GM19043 (cell line): ENCODE measurements around the gene CACNA2D1.
"Not testable (repeated sequence)": the region's sequence is repeated elsewhere in the genome, so short reads cannot be mapped to it uniquely, and the experiment has no call there.

Source experiments
- ATAC-seq: cut with Tn5 transposase; IDR thresholded peaks from one replicate; pipeline ENCODE4 v1.9.1; 2021; ENCODE audit warnings: low read depth; ENCODE audit not compliant: unreplicated experiment

Gene CACNA2D1

GRCh38 chr7:82435769-82436168 is 7.8 kb downstream of the CACNA2D1 start:
- no peak for ATAC-seq

GRCh38 chr7:82434275-82435022 is 9.1 kb downstream of the CACNA2D1 start:
- ATAC-seq = no peak

- no peak for ATAC-seq
Observed at GRCh38 chr7:82433507-82433906, 10.1 kb downstream of the CACNA2D1 start.

- not testable (repeated sequence) for ATAC-seq
Observed at GRCh38 chr7:82432743-82433142, 10.8 kb downstream of the CACNA2D1 start.

GRCh38 chr7:82430500-82431465 is 12.8 kb downstream of the CACNA2D1 start:
- no peak for ATAC-seq

GRCh38 chr7:82429408-82429807 is 14.2 kb downstream of the CACNA2D1 start:
- no peak for ATAC-seq

- ATAC-seq = no peak
Observed at GRCh38 chr7:82428186-82428961, 15.2 kb downstream of the CACNA2D1 start.

GRCh38 chr7:82423446-82423845 is 20.1 kb downstream of the CACNA2D1 start:
- ATAC-seq = no peak

- ATAC-seq = no peak
Observed at GRCh38 chr7:82419200-82419599, 24.4 kb downstream of the CACNA2D1 start.

GRCh38 chr7:82417898-82418297 is 25.7 kb downstream of the CACNA2D1 start:
- ATAC-seq = no peak

- ATAC-seq = no peak
Observed at GRCh38 chr7:82416402-82416801, 27.2 kb downstream of the CACNA2D1 start.

GRCh38 chr7:82414389-82414788 is 29.2 kb downstream of the CACNA2D1 start:
- no peak for ATAC-seq

GRCh38 chr7:82413237-82413636 is 30.3 kb downstream of the CACNA2D1 start:
- no peak for ATAC-seq

GRCh38 chr7:82411732-82412131 is 31.8 kb downstream of the CACNA2D1 start:
- no peak for ATAC-seq

GRCh38 chr7:82410461-82410860 is 33.1 kb downstream of the CACNA2D1 start:
- ATAC-seq = no peak

GRCh38 chr7:82406937-82407336 is 36.6 kb downstream of the CACNA2D1 start:
- no peak for ATAC-seq

GRCh38 chr7:82405301-82405700 is 38.3 kb downstream of the CACNA2D1 start:
- no peak for ATAC-seq

GRCh38 chr7:82404652-82405051 is 38.9 kb downstream of the CACNA2D1 start:
- ATAC-seq = no peak

GRCh38 chr7:82404094-82404493 is 39.5 kb downstream of the CACNA2D1 start:
- ATAC-seq = no peak

GRCh38 chr7:82397879-82398524 is 45.6 kb downstream of the CACNA2D1 start:
- ATAC-seq = no peak
